Measurements from ENCODE around the gene EHMT2.
"Not testable (repeated sequence)": the region's sequence is repeated elsewhere in the genome, so short reads cannot be mapped to it uniquely, and the experiment has no call there.

EHMT2 gene

GRCh38 chr6:31838114-31838553 lies 59.4 kb downstream of the EHMT2 start:
- not testable (repeated sequence) for H3K9ac ChIP-seq (ENCODE audit: low read depth, low read length); H3K9me3 ChIP-seq (ENCODE audit: control insufficient read depth, insufficient read depth, low read length)
- peaks cover 17% of the 10 kb centered on the region for H3K4me1 ChIP-seq (ENCODE audit: insufficient read depth, low read length)
- H3K36me3 ChIP-seq (ENCODE audit: insufficient read depth, low read length) = peaks cover 48% of the 10 kb centered on the region

GRCh38 chr6:31837369-31838113 lies 60.0 kb downstream of the EHMT2 start:
- H3K9me3 ChIP-seq (ENCODE audit: control insufficient read depth, insufficient read depth, low read length) = no peaks in the 10 kb centered on the region
- H3K36me3 ChIP-seq (ENCODE audit: insufficient read depth, low read length) = peaks cover 48% of the 10 kb centered on the region
- peak overlapping the region; percentile 100; the same call in 1 of the 2 replicates for H3K9ac ChIP-seq (ENCODE audit: low read depth, low read length)
- peaks cover 17% of the 10 kb centered on the region for H3K4me1 ChIP-seq (ENCODE audit: insufficient read depth, low read length)

- Histone ChIP-seq H3K9ac (ENCODE audit: low read depth, low read length) (peak overlapping the region; percentile 100), H3K4me1 (ENCODE audit: insufficient read depth, low read length) (peaks cover 17% of the 10 kb centered on the region), H3K36me3 (ENCODE audit: insufficient read depth, low read length) (peaks cover 48% of the 10 kb centered on the region), H3K9me3 (ENCODE audit: control insufficient read depth, insufficient read depth, low read length) (no peaks in the 10 kb centered on the region)
Observed at GRCh38 chr6:31836474-31837368, 60.8 kb downstream of the EHMT2 start.

DNA sequence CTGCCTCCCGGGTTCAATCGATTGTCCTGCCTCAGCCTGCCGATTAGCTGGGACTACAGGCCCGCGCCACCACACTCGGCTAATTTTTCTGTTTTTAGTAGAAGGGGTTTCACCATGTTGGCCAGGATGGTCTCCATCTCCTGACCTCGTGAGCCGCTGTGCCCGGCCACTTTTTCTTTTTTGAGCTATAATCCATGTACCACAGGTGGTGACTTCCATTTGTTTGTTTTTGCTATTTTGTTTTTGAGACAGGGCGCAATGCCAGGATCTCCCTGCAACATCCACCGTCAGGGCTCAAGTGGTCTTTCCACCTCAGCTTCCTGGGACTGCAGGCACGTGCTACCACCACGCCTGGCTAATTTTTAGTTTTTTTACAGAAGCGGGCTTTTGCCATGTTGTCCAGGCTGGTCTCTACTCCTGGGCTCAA lies 61.4 kb downstream of the EHMT2 start:
- Histone ChIP-seq H3K9ac (ENCODE audit: low read depth, low read length) (peak overlapping the region; percentile 100), H3K4me1 (ENCODE audit: insufficient read depth, low read length) (peaks cover 17% of the 10 kb centered on the region), H3K36me3 (ENCODE audit: insufficient read depth, low read length) (peaks cover 48% of the 10 kb centered on the region), H3K9me3 (ENCODE audit: control insufficient read depth, insufficient read depth, low read length) (no peaks in the 10 kb centered on the region)

GRCh38 chr6:31834367-31835250 lies 62.9 kb downstream of the EHMT2 start:
- H3K9me3 ChIP-seq (ENCODE audit: control insufficient read depth, insufficient read depth, low read length) = no peaks in the 10 kb centered on the region
- H3K9ac ChIP-seq (ENCODE audit: low read depth, low read length) = peak overlapping the region; percentile 100
- H3K4me1 ChIP-seq (ENCODE audit: insufficient read depth, low read length) = peaks cover 17% of the 10 kb centered on the region
- H3K36me3 ChIP-seq (ENCODE audit: insufficient read depth, low read length) = peaks cover 37% of the 10 kb centered on the region

DNA sequence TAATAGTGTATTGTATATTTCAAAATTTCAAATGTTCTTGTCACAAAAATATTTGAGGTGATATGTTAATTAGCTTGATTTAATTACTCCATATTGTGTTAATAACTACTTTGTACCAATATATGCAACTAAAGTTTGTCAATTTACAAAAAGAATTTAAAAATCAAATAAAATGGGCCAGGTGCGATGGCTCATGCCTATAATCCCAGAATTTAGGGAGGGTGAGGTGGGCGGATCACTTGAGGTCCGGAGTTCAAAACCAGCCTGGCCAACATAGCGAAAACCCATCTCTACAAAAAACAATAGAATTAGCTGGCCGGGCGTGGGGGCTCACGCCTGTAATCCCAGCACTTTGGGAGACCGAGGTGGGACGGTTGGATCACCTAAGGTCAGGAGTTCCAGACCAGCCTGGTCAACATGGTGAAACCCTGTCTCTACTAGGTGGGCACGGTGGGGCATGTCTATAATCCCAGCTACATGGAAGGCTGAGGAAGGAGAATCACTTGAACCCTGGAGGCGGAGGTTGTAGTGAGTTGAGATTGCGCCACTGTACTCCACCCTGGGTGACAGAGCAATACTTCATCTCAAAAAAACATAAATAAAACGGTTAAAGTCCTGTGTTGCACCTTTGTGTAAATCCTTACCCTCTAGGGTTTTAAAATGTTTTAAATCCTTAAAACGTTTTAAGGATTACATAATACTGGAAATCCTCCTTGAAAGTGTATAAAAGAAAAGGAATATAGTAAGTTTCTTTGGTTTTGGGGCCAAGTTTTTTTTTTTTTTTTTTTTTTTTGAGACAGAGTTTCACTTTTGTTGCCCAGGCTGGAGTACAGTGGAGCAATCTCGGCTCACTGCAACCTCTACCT lies 65.9 kb downstream of the EHMT2 start:
- Histone ChIP-seq H3K36me3 (ENCODE audit: insufficient read depth, low read length) (peaks cover 7% of the 10 kb centered on the region; the same call in 1 of the 2 replicates), H3K9ac (ENCODE audit: low read depth, low read length) (no peak overlapping the region; the same call in 1 of the 2 replicates), H3K9me3 (ENCODE audit: control insufficient read depth, insufficient read depth, low read length) (no peaks in the 10 kb centered on the region), H3K4me1 (ENCODE audit: insufficient read depth, low read length) (peaks cover 5% of the 10 kb centered on the region; the same call in 1 of the 2 replicates)

GRCh38 chr6:31830886-31831335 lies 66.6 kb downstream of the EHMT2 start:
- H3K9me3 ChIP-seq (ENCODE audit: control insufficient read depth, insufficient read depth, low read length) = no peaks in the 10 kb centered on the region
- peaks cover 2% of the 10 kb centered on the region; the same call in 1 of the 2 replicates for H3K36me3 ChIP-seq (ENCODE audit: insufficient read depth, low read length)
- peak overlapping the region; percentile 89; the same call in 1 of the 2 replicates for H3K9ac ChIP-seq (ENCODE audit: low read depth, low read length)
- no peaks in the 10 kb centered on the region; the same call in 1 of the 2 replicates for H3K4me1 ChIP-seq (ENCODE audit: insufficient read depth, low read length)
